ENCODE measurements around the gene APOL2.

- TF ChIP-seq, protein P1, sequence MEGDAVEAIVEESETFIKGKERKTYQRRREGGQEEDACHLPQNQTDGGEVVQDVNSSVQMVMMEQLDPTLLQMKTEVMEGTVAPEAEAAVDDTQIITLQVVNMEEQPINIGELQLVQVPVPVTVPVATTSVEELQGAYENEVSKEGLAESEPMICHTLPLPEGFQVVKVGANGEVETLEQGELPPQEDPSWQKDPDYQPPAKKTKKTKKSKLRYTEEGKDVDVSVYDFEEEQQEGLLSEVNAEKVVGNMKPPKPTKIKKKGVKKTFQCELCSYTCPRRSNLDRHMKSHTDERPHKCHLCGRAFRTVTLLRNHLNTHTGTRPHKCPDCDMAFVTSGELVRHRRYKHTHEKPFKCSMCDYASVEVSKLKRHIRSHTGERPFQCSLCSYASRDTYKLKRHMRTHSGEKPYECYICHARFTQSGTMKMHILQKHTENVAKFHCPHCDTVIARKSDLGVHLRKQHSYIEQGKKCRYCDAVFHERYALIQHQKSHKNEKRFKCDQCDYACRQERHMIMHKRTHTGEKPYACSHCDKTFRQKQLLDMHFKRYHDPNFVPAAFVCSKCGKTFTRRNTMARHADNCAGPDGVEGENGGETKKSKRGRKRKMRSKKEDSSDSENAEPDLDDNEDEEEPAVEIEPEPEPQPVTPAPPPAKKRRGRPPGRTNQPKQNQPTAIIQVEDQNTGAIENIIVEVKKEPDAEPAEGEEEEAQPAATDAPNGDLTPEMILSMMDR (IDR thresholded peaks at IDR 0.05; ENCODE audit: low read length) = no peak
- no peak for TF ChIP-seq EZH2 (IDR thresholded peaks at IDR 0.05; ENCODE audit: borderline replicate concordance, low read length)
These were observed 766 bp downstream of the APOL2 start for GRCh38 chr22:36238373-36239149.
